Choroid plexus epithelial cell (primary cell): ENCODE measurements around the gene SH2D6.
A peak's percentile ranks its signal among the peaks of the same experiment; 100 is the strongest.

Source experiments
- DNase-seq: peaks from one replicate; pipeline ENCODE4 v3.0.0-alpha.2; 2010; ENCODE audit warnings: low read depth
- H3K4me3 ChIP-seq: 2 replicates; pipeline ENCODE4 v1.5.1; 2011; ENCODE audit warnings: low read depth, mild to moderate bottlenecking, control low read depth, low read length, moderate library complexity
- CTCF ChIP-seq: conservative IDR thresholded peaks from 2 replicates; pipeline ENCODE4 v1.5.1; 2011; ENCODE audit warnings: low read depth, mild to moderate bottlenecking, control low read depth, inconsistent platforms, low read length, moderate library complexity

The SH2D6 gene

GRCh38 chr2:85390941-85391669, 27.4 kb upstream of the SH2D6 start:
- no peak overlapping the region for H3K4me3 ChIP-seq
- TF ChIP-seq CTCF: peak; percentile 84
- peak; percentile 62 for DNase-seq

- DNase-seq: no peak
- H3K4me3 ChIP-seq: no peak overlapping the region
- TF ChIP-seq CTCF: no peak
These were observed 24.7 kb upstream of the SH2D6 start for GRCh38 chr2:85393836-85394235.

GRCh38 chr2:85394261-85394681, 24.2 kb upstream of the SH2D6 start:
- TF ChIP-seq CTCF: no peak
- no peak for DNase-seq
- no peak overlapping the region for H3K4me3 ChIP-seq

- H3K4me3 ChIP-seq: no peak overlapping the region
- DNase-seq: no peak
- TF ChIP-seq CTCF: no peak
These were observed 23.5 kb upstream of the SH2D6 start for GRCh38 chr2:85394976-85395375.

- H3K4me3 ChIP-seq: no peak overlapping the region
- no peak for DNase-seq
- TF ChIP-seq CTCF: no peak
These were observed 22.5 kb upstream of the SH2D6 start for GRCh38 chr2:85395912-85396475.

- no peak for TF ChIP-seq CTCF
- H3K4me3 ChIP-seq: no peak overlapping the region
- no peak for DNase-seq
These were observed 21.7 kb upstream of the SH2D6 start for GRCh38 chr2:85396531-85397470.
